Neural crest cell (in vitro differentiated cells): Measurements from ENCODE around the gene MRGPRE. TPM values are rescaled to one million over a fixed set of nuclear protein-coding genes. Genes with fewer than 3 reads are reported as not detected.

Experiments used
- DNase-seq: peaks from one replicate; pipeline ENCODE4 v3.0.0; 2021; ENCODE audit warnings: low read depth, mixed read lengths, low spot score
- H3K27ac Mint-ChIP-seq: one replicate; pipeline ENCODE4 v1.8.0; 2021; ENCODE audit warnings: mild to moderate bottlenecking, mixed read lengths; ENCODE audit not compliant: unreplicated experiment
- H3K27me3 Mint-ChIP-seq: 2 replicates; pipeline ENCODE4 v1.8.0; 2021; ENCODE audit warnings: low read depth, mild to moderate bottlenecking, mixed read lengths
- H3K36me3 Mint-ChIP-seq: 2 replicates; pipeline ENCODE4 v1.8.0; 2021; ENCODE audit warnings: low read depth, mild to moderate bottlenecking, mixed read lengths
- H3K4me1 Mint-ChIP-seq: 2 replicates; pipeline ENCODE4 v1.8.0; 2021; ENCODE audit warnings: mixed read lengths
- H3K4me3 Mint-ChIP-seq: one replicate; pipeline ENCODE4 v1.8.0; 2021; ENCODE audit warnings: mild to moderate bottlenecking, mixed read lengths
- H3K9me3 Mint-ChIP-seq: 2 replicates; pipeline ENCODE4 v1.8.0; 2021; ENCODE audit warnings: mixed read lengths
- total RNA-seq: library from RNA; stranded (reverse); gene quantifications from 2 replicates; pipeline ENCODE4 v1.2.1, GENCODE V29; 2021
- TF ChIP-seq, protein P1 (sequence below): fragments of 200-600 bp; sonication (generic); conservative IDR thresholded peaks from 2 replicates; pipeline ENCODE4 v1.5.0; 2021; ENCODE audit warnings: antibody characterized with exemption, mild to moderate bottlenecking

MRGPRE gene
- total RNA-seq, 1 donor from 2014 or later, result not detected

DNA sequence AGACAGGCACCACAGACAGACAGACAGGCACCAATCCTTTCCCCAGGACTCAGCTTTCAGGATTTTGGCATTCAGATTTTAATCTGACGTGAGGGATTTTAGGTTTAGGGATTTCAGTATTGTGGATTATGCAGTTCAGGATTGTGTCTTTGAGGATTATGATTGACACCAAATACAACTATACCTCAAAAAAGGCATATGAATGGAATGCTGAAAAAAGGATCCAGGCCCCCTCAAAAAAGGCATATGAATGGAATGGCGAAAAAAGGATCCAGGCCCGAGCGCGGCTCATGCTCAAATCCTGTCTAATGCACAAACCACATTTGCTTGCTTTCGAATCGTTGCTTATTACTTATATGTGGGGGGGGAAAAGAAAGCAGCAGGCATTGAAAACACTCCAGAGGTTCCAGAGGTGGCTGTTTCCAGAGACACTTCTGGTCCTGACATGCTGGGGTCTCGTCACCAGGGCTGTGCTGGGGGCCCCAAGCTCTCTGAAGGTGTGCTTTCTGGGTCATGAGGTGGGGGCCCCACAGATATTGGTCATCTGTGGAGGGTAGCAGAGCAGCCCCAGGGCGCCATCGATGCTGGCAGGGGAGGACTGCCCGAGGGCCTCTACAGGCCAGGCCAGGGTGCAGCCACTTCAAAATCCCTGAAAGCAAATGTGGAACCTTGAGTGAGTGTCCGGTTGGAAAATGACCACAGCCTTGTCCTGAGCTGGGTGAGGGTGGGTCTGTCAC lies 50.3 kb downstream of the MRGPRE start:
- TF ChIP-seq, protein P1, sequence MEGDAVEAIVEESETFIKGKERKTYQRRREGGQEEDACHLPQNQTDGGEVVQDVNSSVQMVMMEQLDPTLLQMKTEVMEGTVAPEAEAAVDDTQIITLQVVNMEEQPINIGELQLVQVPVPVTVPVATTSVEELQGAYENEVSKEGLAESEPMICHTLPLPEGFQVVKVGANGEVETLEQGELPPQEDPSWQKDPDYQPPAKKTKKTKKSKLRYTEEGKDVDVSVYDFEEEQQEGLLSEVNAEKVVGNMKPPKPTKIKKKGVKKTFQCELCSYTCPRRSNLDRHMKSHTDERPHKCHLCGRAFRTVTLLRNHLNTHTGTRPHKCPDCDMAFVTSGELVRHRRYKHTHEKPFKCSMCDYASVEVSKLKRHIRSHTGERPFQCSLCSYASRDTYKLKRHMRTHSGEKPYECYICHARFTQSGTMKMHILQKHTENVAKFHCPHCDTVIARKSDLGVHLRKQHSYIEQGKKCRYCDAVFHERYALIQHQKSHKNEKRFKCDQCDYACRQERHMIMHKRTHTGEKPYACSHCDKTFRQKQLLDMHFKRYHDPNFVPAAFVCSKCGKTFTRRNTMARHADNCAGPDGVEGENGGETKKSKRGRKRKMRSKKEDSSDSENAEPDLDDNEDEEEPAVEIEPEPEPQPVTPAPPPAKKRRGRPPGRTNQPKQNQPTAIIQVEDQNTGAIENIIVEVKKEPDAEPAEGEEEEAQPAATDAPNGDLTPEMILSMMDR, result no peak
- Mint-ChIP-seq H3K9me3 (peaks cover 6% of the 10 kb centered on the region), H3K27ac (no peak overlapping the region), H3K4me3 (no peak overlapping the region), H3K4me1 (no peaks in the 10 kb centered on the region), H3K27me3 (peaks cover under 1% of the 10 kb centered on the region), H3K36me3 (no peaks in the 10 kb centered on the region)
- no peak for DNase-seq

DNA sequence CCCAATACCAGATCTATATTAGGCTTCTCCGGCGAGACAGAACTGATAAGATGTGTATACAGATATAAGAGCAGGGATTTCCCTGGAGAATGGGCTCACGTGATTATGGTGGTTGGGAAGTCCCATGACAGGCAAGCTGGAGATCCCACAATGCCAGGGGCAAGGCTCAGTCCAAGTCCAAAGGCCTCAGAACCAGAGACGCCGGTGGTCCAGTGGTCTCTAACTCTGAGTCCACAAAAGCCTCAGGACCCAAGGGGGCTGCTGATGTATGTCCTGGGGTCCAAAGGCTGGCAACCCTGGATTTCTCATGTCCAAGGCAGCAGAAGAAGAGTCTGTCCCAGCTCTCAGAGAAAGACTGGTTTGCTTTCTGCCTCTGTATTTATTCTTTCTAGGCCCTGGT lies 51.3 kb downstream of the MRGPRE start:
- Mint-ChIP-seq H3K36me3 (peaks cover 1% of the 10 kb centered on the region), H3K4me3 (no peak overlapping the region), H3K9me3 (peaks cover 9% of the 10 kb centered on the region), H3K27ac (no peak overlapping the region), H3K4me1 (no peaks in the 10 kb centered on the region), H3K27me3 (peaks cover 3% of the 10 kb centered on the region)
- DNase-seq, result no peak
- TF ChIP-seq, protein P1, result no peak

DNA sequence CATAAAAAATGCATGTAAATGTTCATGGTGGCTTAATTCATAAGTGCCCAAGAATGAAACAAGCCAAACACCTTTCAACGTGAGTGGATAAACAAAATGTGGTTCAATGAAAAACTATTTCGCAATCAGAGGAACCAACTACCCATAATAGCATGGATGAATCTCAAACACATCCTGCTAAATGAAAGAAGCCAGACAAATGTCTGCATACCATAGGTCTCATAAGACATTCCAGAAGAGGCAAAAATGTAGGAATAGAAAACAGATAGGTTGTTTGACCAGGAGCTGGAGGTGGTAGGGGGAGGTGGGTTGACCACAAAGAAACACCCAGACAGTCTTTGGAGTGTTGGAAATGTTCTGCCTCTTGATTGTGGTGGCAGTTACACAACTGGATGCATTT lies 53.9 kb downstream of the MRGPRE start:
- Mint-ChIP-seq H3K27ac (no peak overlapping the region), H3K4me1 (no peaks in the 10 kb centered on the region)

DNA sequence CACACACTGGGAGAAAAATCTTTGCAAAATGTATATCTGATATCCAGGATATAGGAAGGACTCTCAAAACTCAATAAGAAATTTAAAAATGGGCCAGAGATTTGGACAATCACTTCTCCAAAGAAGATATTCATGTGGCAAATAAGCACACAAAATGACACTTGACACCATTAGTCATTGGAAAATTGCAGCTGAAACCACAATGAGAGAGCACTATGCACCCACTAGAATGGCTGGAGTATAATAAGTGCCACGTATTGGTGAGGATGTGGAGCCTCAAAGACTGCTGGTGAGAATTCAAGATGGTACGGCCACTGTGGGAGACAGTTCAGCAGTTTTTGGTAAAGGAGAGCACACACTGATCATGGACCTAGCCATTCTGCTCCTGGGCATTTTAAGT lies 54.3 kb downstream of the MRGPRE start:
- Mint-ChIP-seq H3K4me1 (no peaks in the 10 kb centered on the region), H3K9me3 (peaks cover 15% of the 10 kb centered on the region), H3K36me3 (peaks cover 7% of the 10 kb centered on the region), H3K27ac (no peak overlapping the region), H3K27me3 (peaks cover 3% of the 10 kb centered on the region), H3K4me3 (no peak overlapping the region)
- TF ChIP-seq, protein P1, result no peak
- no peak for DNase-seq

More for the DNA sequence above, 53.9 kb downstream of the MRGPRE start:
- DNase-seq, result no peak
- peaks cover 7% of the 10 kb centered on the region for H3K36me3 Mint-ChIP-seq
- H3K4me3 Mint-ChIP-seq, result no peak overlapping the region
- H3K27me3 Mint-ChIP-seq, result peaks cover 3% of the 10 kb centered on the region
- TF ChIP-seq, protein P1, result no peak
- peaks cover 15% of the 10 kb centered on the region for H3K9me3 Mint-ChIP-seq

Other genes starting within 250 kb of the MRGPRE start
- 219 and 224 TPM in 2 replicates for gene NAP1L4, start 240.1 kb downstream of the MRGPRE start, total RNA-seq
- gene CARS1, start 175.0 kb downstream of the MRGPRE start, total RNA-seq, result 59.2 and 61.8 TPM in 2 replicates
- 30.6 and 31.4 TPM in 2 replicates for gene OSBPL5, start 67.1 kb downstream of the MRGPRE start, total RNA-seq
- not detected in 2 replicates for gene MRGPRG, start 13.6 kb downstream of the MRGPRE start, total RNA-seq
- gene ZNF195, start 146.7 kb upstream of the MRGPRE start, total RNA-seq, result 70.4 and 71.7 TPM in 2 replicates